Measurements from ENCODE around the gene EPOP.
"Not testable (repeated sequence)": the region's sequence is repeated elsewhere in the genome, so short reads cannot be mapped to it uniquely, and the experiment has no call there.

EPOP gene

GRCh38 chr17:38627957-38628356, 46.8 kb downstream of the EPOP start:
- Histone ChIP-seq H3K27ac (ENCODE audit: low read length) (no peak overlapping the region), H3K4me3 (ENCODE audit: low read length in 2 of 2) (no peak overlapping the region)

DNA sequence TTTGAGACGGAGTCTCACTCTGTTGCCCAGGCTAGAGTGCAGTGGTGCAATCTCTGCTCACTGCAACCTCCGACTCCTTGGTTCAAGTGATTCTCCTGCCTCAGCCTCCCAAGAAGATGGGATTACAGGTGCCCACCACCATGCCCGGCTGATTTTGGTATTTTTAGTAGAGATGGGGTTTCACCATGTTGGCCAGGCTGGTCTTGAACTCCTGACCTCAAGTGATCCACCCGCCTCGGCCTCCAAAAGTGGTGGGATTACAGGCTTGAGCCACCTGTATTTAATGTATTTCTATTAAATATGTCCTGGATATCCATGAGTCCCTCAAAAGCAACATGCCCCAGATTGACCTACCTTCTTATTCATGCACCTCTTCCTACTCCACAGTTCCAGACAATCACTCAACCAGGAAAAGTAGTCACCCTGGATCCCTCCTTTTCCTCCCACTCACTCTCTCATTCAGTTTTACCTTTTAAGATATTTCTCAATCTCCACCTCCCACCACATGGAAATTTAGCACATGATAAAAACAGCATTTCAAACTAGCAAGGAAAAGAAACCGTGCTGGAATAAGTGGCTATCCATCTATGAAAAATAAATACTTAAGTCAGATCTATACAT, 48.0 kb downstream of the EPOP start:
- not testable (repeated sequence) for H3K27ac ChIP-seq (ENCODE audit: low read length); H3K27me3 ChIP-seq (ENCODE audit: control insufficient read depth in 1 of 2, insufficient read depth in 2 of 2, low read length in 2 of 2); H3K9me3 ChIP-seq (ENCODE audit: control insufficient read depth in 2 of 2, low read length in 2 of 2); H3K4me3 ChIP-seq (ENCODE audit: low read length in 2 of 2); H3K9ac ChIP-seq (ENCODE audit: low read length in 2 of 2); H3K4me1 ChIP-seq (ENCODE audit: control insufficient read depth, insufficient read depth, low read length); H3K36me3 ChIP-seq (ENCODE audit: control insufficient read depth in 2 of 2, insufficient read depth in 2 of 2, low read length in 2 of 2)

More at GRCh38 chr17:38627957-38628356, 46.8 kb downstream of the EPOP start:
- Histone ChIP-seq H3K36me3 (ENCODE audit: control insufficient read depth in 2 of 2, insufficient read depth in 2 of 2, low read length in 2 of 2) (no peaks in the 10 kb centered on the region), H3K4me1 (ENCODE audit: control insufficient read depth, insufficient read depth, low read length) (no peaks in the 10 kb centered on the region), H3K9me3 (ENCODE audit: control insufficient read depth in 2 of 2, low read length in 2 of 2) (no peaks in the 10 kb centered on the region), H3K9ac (ENCODE audit: low read length in 2 of 2) (no peak overlapping the region), H3K27me3 (ENCODE audit: control insufficient read depth in 1 of 2, insufficient read depth in 2 of 2, low read length in 2 of 2) (no peaks in the 10 kb centered on the region)

DNA sequence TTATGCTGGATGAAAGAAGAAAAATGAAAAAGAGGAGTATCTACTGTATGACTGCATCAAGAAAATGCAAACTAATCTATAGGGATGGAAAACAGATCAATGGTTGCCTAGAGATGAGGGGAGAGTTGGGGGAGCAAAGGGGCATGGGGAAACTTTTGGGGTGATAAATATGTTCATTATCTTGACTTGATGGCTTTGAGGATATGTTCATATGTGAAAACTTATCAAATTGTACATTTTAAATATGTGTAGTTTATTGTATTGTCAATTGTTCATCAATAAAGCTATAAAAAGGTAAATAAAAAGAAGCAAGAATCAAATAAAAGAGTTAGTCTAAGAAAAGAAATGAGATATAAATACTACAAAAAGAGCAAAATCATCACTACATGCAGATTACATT, 49.3 kb downstream of the EPOP start:
- no peak overlapping the region for H3K9ac ChIP-seq (ENCODE audit: low read length in 2 of 2)
- no peaks in the 10 kb centered on the region for H3K4me1 ChIP-seq (ENCODE audit: control insufficient read depth, insufficient read depth, low read length)
- no peak overlapping the region for H3K27ac ChIP-seq (ENCODE audit: low read length)
- H3K4me3 ChIP-seq (ENCODE audit: low read length in 2 of 2) = no peak overlapping the region
- peaks cover 2 to 6% of the 10 kb centered on the region in 2 donors for H3K27me3 ChIP-seq (ENCODE audit: control insufficient read depth in 1 of 2, insufficient read depth in 2 of 2, low read length in 2 of 2)
- no peaks in the 10 kb centered on the region for H3K36me3 ChIP-seq (ENCODE audit: control insufficient read depth in 2 of 2, insufficient read depth in 2 of 2, low read length in 2 of 2)
- no peaks in the 10 kb centered on the region for H3K9me3 ChIP-seq (ENCODE audit: control insufficient read depth in 2 of 2, low read length in 2 of 2)

DNA sequence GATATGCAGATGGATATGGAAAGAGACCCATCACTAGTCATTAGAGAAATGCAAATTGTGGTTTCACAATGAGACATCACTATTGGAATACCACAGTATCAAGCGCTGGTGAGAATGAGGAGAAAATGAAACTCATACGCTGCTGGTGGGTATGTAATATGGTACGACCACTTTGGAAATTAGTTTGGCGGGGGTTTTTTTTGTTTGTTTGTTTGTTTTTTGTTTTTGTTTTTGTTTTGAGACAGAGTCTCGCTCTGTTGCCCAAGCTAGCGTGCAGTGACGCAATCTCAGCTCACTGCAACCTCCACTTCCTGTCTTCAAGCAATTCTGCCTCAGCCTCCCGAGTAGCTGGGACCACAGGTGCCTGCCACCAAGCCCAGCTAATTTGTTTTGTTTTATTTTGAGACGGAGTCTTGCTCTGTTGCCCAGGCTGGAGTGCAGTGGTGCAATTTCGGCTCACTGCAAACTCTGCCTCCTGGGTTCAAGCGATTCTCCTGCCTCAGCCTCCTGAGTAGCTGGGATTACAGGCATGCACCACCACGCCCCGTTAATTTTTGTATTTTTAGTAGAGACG, 49.9 kb downstream of the EPOP start:
- not testable (repeated sequence) for H3K27ac ChIP-seq (ENCODE audit: low read length); H3K4me1 ChIP-seq (ENCODE audit: control insufficient read depth, insufficient read depth, low read length); H3K36me3 ChIP-seq (ENCODE audit: control insufficient read depth in 2 of 2, insufficient read depth in 2 of 2, low read length in 2 of 2); H3K9ac ChIP-seq (ENCODE audit: low read length in 2 of 2); H3K27me3 ChIP-seq (ENCODE audit: control insufficient read depth in 1 of 2, insufficient read depth in 2 of 2, low read length in 2 of 2); H3K4me3 ChIP-seq (ENCODE audit: low read length in 2 of 2); H3K9me3 ChIP-seq (ENCODE audit: control insufficient read depth in 2 of 2, low read length in 2 of 2)

Data from stomach smooth muscle (tissue), 2 donors.